DND-41 (cell line): ENCODE data around the gene RPUSD1.

Experiments
- ATAC-seq: fragments of 200-7000 bp; cut with Tn5 transposase; 3 replicates; pipeline ENCODE4 v1.9.1; 2021; ENCODE audit warnings: low read depth; ENCODE audit not compliant: insufficient read depth
- DNase-seq: peaks from one replicate; pipeline ENCODE4 v3.0.0-alpha.2; 2020
- H2AFZ ChIP-seq: 2 replicates; pipeline ENCODE4 v1.6.0; 2012; ENCODE audit warnings: low read depth, low read length
- H3K27ac ChIP-seq: 2 replicates; pipeline ENCODE4 v1.5.1; 2012; ENCODE audit warnings: low read length, inconsistent platforms
- H3K27me3 ChIP-seq: fragments of 200-600 bp; sonication (generic); 2 replicates; pipeline ENCODE4 v1.6.0; 2012; ENCODE audit warnings: low read length, mild to moderate bottlenecking, inconsistent platforms; ENCODE audit not compliant: insufficient read depth, poor library complexity
- H3K36me3 ChIP-seq: 2 replicates; pipeline ENCODE4 v1.5.1; 2012; ENCODE audit warnings: low read length, inconsistent platforms; ENCODE audit not compliant: insufficient read depth
- H3K4me1 ChIP-seq: 2 replicates; pipeline ENCODE4 v1.5.1; 2012; ENCODE audit warnings: mild to moderate bottlenecking, low read length; ENCODE audit not compliant: insufficient read depth
- H3K4me2 ChIP-seq: 2 replicates; pipeline ENCODE4 v1.6.0; 2012; ENCODE audit warnings: mild to moderate bottlenecking, moderate library complexity, low read length, inconsistent platforms; ENCODE audit not compliant: insufficient read depth
- H3K4me3 ChIP-seq, 2 experiments: fragments of 200-600 bp in 1 of 2; shearing (Covaris generic) in 1 of 2; 2 replicates each; pipeline ENCODE4 v1.5.1; 2012 to 2016; ENCODE audit warnings: inconsistent platforms in 2 of 2, low read length in 2 of 2, mild to moderate bottlenecking in 2 of 2, low read depth in 1 of 2, moderate library complexity in 1 of 2
- H3K79me2 ChIP-seq: 2 replicates; pipeline ENCODE4 v1.6.0; 2012; ENCODE audit warnings: low read length, inconsistent platforms; ENCODE audit not compliant: insufficient read depth
- H3K9ac ChIP-seq: 2 replicates; pipeline ENCODE4 v1.6.0; 2012; ENCODE audit warnings: low read depth, mild to moderate bottlenecking, inconsistent platforms, low read length, moderate library complexity
- H3K9me3 ChIP-seq: 2 replicates; pipeline ENCODE4 v1.5.1; 2012; ENCODE audit warnings: low read length, moderate library complexity, mild to moderate bottlenecking, inconsistent platforms; ENCODE audit not compliant: insufficient read depth, severe bottlenecking
- H4K20me1 ChIP-seq: 2 replicates; pipeline ENCODE4 v1.6.0; 2012; ENCODE audit warnings: low read length; ENCODE audit not compliant: insufficient read depth
- EZH2 ChIP-seq: IDR thresholded peaks from 3 replicates; pipeline ENCODE4 v1.6.1; 2012; ENCODE audit warnings: borderline replicate concordance, low read depth, mild to moderate bottlenecking, moderate library complexity, low read length, inconsistent platforms; ENCODE audit not compliant: severe bottlenecking
- TF ChIP-seq, protein P1 (sequence below): IDR thresholded peaks from 2 replicates; pipeline ENCODE4 v1.5.1; 2012; ENCODE audit warnings: borderline replicate concordance, low read length, moderate library complexity, mild to moderate bottlenecking; ENCODE audit not compliant: poor library complexity, severe bottlenecking; ENCODE audit errors: extremely low read depth

RPUSD1 gene

DNA sequence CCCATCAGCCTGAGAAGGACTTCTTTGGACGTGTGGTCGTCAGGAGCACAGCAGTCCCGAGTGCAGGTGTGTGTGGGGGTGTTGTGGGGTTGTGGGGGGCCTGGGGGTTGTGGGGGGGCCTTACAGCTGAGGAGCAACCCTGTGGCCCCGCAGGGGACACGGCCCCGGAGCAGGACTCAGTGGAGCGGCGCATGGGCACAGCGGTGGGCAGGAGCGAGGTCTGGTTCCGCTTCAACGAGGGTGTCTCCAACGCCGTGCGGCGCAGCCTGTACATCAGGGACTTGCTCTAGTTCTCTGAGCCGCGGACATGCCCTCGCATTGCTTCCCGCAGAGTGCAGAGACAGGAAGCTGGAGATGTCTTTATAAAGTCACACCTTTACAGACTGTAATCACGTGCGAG, 9.5 kb upstream of the RPUSD1 start:
- H3K9ac ChIP-seq, result no peak overlapping the region
- TF ChIP-seq, protein P1, sequence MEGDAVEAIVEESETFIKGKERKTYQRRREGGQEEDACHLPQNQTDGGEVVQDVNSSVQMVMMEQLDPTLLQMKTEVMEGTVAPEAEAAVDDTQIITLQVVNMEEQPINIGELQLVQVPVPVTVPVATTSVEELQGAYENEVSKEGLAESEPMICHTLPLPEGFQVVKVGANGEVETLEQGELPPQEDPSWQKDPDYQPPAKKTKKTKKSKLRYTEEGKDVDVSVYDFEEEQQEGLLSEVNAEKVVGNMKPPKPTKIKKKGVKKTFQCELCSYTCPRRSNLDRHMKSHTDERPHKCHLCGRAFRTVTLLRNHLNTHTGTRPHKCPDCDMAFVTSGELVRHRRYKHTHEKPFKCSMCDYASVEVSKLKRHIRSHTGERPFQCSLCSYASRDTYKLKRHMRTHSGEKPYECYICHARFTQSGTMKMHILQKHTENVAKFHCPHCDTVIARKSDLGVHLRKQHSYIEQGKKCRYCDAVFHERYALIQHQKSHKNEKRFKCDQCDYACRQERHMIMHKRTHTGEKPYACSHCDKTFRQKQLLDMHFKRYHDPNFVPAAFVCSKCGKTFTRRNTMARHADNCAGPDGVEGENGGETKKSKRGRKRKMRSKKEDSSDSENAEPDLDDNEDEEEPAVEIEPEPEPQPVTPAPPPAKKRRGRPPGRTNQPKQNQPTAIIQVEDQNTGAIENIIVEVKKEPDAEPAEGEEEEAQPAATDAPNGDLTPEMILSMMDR, result no peak
- no peak for TF ChIP-seq EZH2
- no peak overlapping the region for H3K4me3 ChIP-seq
- no peak overlapping the region for H3K4me2 ChIP-seq
- DNase-seq, result no peak
- ATAC-seq, result no peak
- peaks cover 48% of the 10 kb centered on the region for H3K36me3 ChIP-seq
- H3K27ac ChIP-seq, result no peak overlapping the region
- H4K20me1 ChIP-seq, result peaks cover 49% of the 10 kb centered on the region
- H3K79me2 ChIP-seq, result no peaks in the 10 kb centered on the region
- no peaks in the 10 kb centered on the region for H3K27me3 ChIP-seq
- no peaks in the 10 kb centered on the region for H3K4me1 ChIP-seq
- no peak overlapping the region for H2AFZ ChIP-seq
- H3K9me3 ChIP-seq, result no peaks in the 10 kb centered on the region

DNA sequence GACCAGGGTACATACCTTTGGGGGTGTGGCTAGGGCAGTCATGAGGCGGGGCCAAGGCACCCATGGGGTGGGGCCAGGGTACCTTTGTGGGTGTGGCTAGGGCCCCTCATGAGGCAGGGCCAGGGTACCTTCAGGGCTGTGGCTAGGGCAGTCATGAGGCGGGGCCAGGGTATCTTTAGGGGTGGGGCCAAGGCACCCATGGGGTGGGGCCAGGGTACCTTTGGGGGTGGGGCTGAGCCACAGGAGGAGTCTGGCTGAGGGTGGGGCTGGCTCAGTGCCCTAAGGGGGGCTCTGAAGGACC, 8.9 kb upstream of the RPUSD1 start:
- Histone ChIP-seq H3K36me3 (peaks cover 54% of the 10 kb centered on the region), H2AFZ (no peak overlapping the region), H4K20me1 (peaks cover 54% of the 10 kb centered on the region), H3K4me3 (no peak overlapping the region), H3K4me2 (no peak overlapping the region), H3K79me2 (peaks cover under 1% of the 10 kb centered on the region; the same call in 1 of the 2 replicates), H3K9ac (no peak overlapping the region), H3K27me3 (no peaks in the 10 kb centered on the region), H3K27ac (no peak overlapping the region), H3K4me1 (no peaks in the 10 kb centered on the region), H3K9me3 (no peaks in the 10 kb centered on the region)
- TF ChIP-seq, protein P1, result no peak
- TF ChIP-seq EZH2, result no peak
- no peak for DNase-seq
- no peak; the same call in 2 of the 3 replicates for ATAC-seq

DNA sequence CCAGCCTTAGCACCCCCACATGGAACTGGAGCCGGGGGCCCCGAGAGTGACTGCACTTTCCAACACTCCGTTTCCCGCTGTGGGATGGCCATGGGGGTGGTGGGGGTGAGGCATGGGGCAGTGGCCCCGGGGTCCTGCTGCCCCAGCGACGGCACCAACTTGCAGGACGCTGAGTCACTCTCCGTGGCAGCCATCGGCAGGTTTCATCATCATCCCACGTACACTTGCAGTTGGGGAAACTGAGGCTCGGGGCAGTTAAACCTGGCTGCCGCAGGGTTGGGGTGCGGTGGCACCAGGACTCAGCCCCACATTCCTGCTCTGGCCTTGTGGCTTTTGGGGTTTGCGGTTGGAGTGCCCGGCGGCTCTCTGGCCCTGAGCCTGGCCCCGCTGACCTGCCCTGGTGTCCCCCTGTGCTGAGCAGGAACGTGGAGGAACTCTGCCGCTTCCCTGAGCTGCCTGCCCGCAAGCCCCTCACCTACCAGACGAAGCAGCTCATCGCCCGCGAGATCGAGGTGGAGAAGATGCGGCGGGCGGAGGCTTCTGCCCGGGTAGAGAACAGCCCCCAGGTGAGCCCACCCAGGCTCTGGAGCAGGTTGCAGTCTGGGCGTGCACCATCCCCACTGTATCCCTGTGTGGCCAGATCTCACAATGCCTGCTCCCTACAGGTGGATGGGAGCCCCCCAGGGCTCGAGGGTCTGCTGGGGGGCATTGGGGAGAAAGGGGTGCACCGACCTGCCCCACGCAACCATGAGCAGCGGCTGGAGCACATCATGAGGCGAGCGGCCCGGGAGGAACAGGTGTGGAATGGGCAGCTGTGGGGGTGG, 8.3 kb upstream of the RPUSD1 start:
- H3K27ac ChIP-seq, result no peak overlapping the region
- peaks cover 2% of the 10 kb centered on the region; the same call in 1 of the 2 replicates for H3K79me2 ChIP-seq
- ATAC-seq (no peak), DNase-seq (no peak)
- H3K9me3 ChIP-seq, result no peaks in the 10 kb centered on the region
- H4K20me1 ChIP-seq, result peaks cover 58% of the 10 kb centered on the region
- no peak overlapping the region for H2AFZ ChIP-seq
- H3K4me3 ChIP-seq, result no peak overlapping the region
- H3K9ac ChIP-seq, result no peak overlapping the region
- no peak for TF ChIP-seq EZH2
- TF ChIP-seq, protein P1, result no peak
- no peak overlapping the region for H3K4me2 ChIP-seq
- no peaks in the 10 kb centered on the region for H3K27me3 ChIP-seq
- H3K36me3 ChIP-seq, result peaks cover 59% of the 10 kb centered on the region
- H3K4me1 ChIP-seq, result no peaks in the 10 kb centered on the region
